Mesendoderm (in vitro differentiated cells): ENCODE measurements around the gene RELCH.
A peak's percentile ranks its signal among the peaks of the same experiment; 100 is the strongest.

Experiments
- DNase-seq: peaks from one replicate; pipeline ENCODE4 v3.0.0; 2013
- H2AK5ac ChIP-seq: 2 replicates; pipeline ENCODE4 v1.6.1; 2013; ENCODE audit warnings: low read length, inconsistent platforms
- H2BK120ac ChIP-seq: 2 replicates; pipeline ENCODE4 v1.6.1; 2013; ENCODE audit warnings: low read depth, mild to moderate bottlenecking, low read length, moderate library complexity, mixed read lengths
- H2BK15ac ChIP-seq: replicated peaks from 2 replicates; pipeline ENCODE4 v1.6.1; 2013; ENCODE audit warnings: low read depth, mild to moderate bottlenecking, moderate library complexity
- H2BK5ac ChIP-seq: 2 replicates; pipeline ENCODE4 v1.6.1; 2013; ENCODE audit warnings: low read length, inconsistent platforms
- H3K18ac ChIP-seq: 2 replicates; pipeline ENCODE4 v1.6.1; 2013; ENCODE audit warnings: mild to moderate bottlenecking, low read length, mixed read lengths
- H3K23ac ChIP-seq: one replicate; pipeline ENCODE4 v1.6.1; 2013; ENCODE audit warnings: low read length
- H3K27ac ChIP-seq: 2 replicates; pipeline ENCODE4 v1.5.1; 2013; ENCODE audit warnings: low read depth, mild to moderate bottlenecking, inconsistent platforms, low read length, moderate library complexity
- H3K27me3 ChIP-seq: 2 replicates; pipeline ENCODE4 v1.6.1; 2013; ENCODE audit warnings: low read length, control low read depth, mild to moderate bottlenecking, inconsistent platforms; ENCODE audit not compliant: insufficient read depth, poor library complexity
- H3K36me3 ChIP-seq: 2 replicates; pipeline ENCODE4 v1.6.1; 2013; ENCODE audit warnings: low read length, inconsistent platforms; ENCODE audit not compliant: control insufficient read depth, insufficient read depth
- H3K4ac ChIP-seq: one replicate; pipeline ENCODE4 v1.6.1; 2013; ENCODE audit warnings: low read depth, mild to moderate bottlenecking, low read length, moderate library complexity
- H3K4me1 ChIP-seq: 2 replicates; pipeline ENCODE4 v1.6.1; 2013; ENCODE audit warnings: low read depth, low read length, inconsistent platforms; ENCODE audit not compliant: control insufficient read depth
- H3K4me2 ChIP-seq: 2 replicates; pipeline ENCODE4 v1.6.1; 2013; ENCODE audit warnings: low read length
- H3K4me3 ChIP-seq: 2 replicates; pipeline ENCODE4 v1.5.1; 2013; ENCODE audit warnings: mild to moderate bottlenecking, low read length
- H3K56ac ChIP-seq: one replicate; pipeline ENCODE4 v1.6.1; 2013; ENCODE audit warnings: low read length
- H3K79me1 ChIP-seq: 2 replicates; pipeline ENCODE4 v1.6.1; 2013; ENCODE audit warnings: low read length, inconsistent platforms
- H3K79me2 ChIP-seq: 2 replicates; pipeline ENCODE4 v1.6.1; 2013; ENCODE audit warnings: mild to moderate bottlenecking, low read length; ENCODE audit not compliant: control insufficient read depth, insufficient read depth
- H3K9ac ChIP-seq: 2 replicates; pipeline ENCODE4 v1.6.1; 2013; ENCODE audit warnings: low read length, inconsistent platforms
- H4K5ac ChIP-seq: one replicate; pipeline ENCODE4 v1.6.1; 2013; ENCODE audit warnings: low read length
- H4K8ac ChIP-seq: one replicate; pipeline ENCODE4 v1.6.1; 2013; ENCODE audit warnings: low read depth, mild to moderate bottlenecking, control low read depth, low read length, moderate library complexity
- WGBS: extraction: QIAGEN DNeasy Blood & Tissue Kit; methylation state at CpG from one replicate; pipeline ENCODE4 v1.1.7; 2013; ENCODE audit warnings: low lambda C conversion rate, missing lambda C conversion rate; ENCODE audit not compliant: insufficient coverage; ENCODE audit errors: extremely low coverage; 5-methylcytosine and 5-hydroxymethylcytosine counted together

RELCH gene

GRCh38 chr18:62326646-62327348 lies 139.7 kb downstream of the RELCH start:
- no peak overlapping the region for H3K27ac ChIP-seq
- no peak overlapping the region for H4K8ac ChIP-seq
- no CpG with 5 or more reads among the region's 12 CpGs for WGBS
- no peak overlapping the region for H2BK5ac ChIP-seq
- H3K4me3 ChIP-seq = peak overlapping the region; percentile 64
- peaks cover 31% of the 10 kb centered on the region for H3K4me1 ChIP-seq
- H3K4ac ChIP-seq = no peak overlapping the region
- peak overlapping the region; percentile 42 for H3K4me2 ChIP-seq
- no peak overlapping the region for H4K5ac ChIP-seq
- no peak overlapping the region for H3K18ac ChIP-seq
- no peak overlapping the region for H2AK5ac ChIP-seq
- peak; percentile 72 for DNase-seq
- no peak overlapping the region for H2BK15ac ChIP-seq
- H3K9ac ChIP-seq = peak overlapping the region; percentile 74
- H3K56ac ChIP-seq = peak overlapping the region; percentile 80
- no peak overlapping the region for H2BK120ac ChIP-seq
- no peak overlapping the region for H3K23ac ChIP-seq
- peaks cover 12% of the 10 kb centered on the region for H3K79me2 ChIP-seq
- peaks cover 5% of the 10 kb centered on the region for H3K79me1 ChIP-seq
- H3K27me3 ChIP-seq = no peaks in the 10 kb centered on the region
- no peaks in the 10 kb centered on the region for H3K36me3 ChIP-seq

GRCh38 chr18:62327977-62328376 lies 140.9 kb downstream of the RELCH start:
- Histone ChIP-seq H2BK15ac (no peak overlapping the region), H3K4me2 (no peak overlapping the region), H2AK5ac (no peak overlapping the region), H3K27me3 (no peaks in the 10 kb centered on the region), H2BK5ac (no peak overlapping the region), H4K5ac (no peak overlapping the region), H4K8ac (no peak overlapping the region), H3K4me1 (peaks cover 31% of the 10 kb centered on the region), H3K79me2 (peaks cover 12% of the 10 kb centered on the region), H3K23ac (no peak overlapping the region), H3K27ac (no peak overlapping the region), H2BK120ac (no peak overlapping the region), H3K4ac (no peak overlapping the region), H3K36me3 (no peaks in the 10 kb centered on the region), H3K4me3 (no peak overlapping the region), H3K9ac (no peak overlapping the region), H3K79me1 (peaks cover 6% of the 10 kb centered on the region), H3K18ac (no peak overlapping the region), H3K56ac (no peak overlapping the region)
- no CpG with 5 or more reads among the region's 7 CpGs for WGBS
- peak; percentile 83 for DNase-seq

- Histone ChIP-seq H3K4me2 (no peak overlapping the region), H3K18ac (peak overlapping the region; percentile 35), H3K79me2 (peaks cover 12% of the 10 kb centered on the region), H3K36me3 (no peaks in the 10 kb centered on the region), H2AK5ac (peak overlapping the region; percentile 35), H3K4me3 (no peak overlapping the region), H3K79me1 (peaks cover 9% of the 10 kb centered on the region), H3K9ac (no peak overlapping the region), H3K4me1 (peaks cover 31% of the 10 kb centered on the region), H2BK15ac (no peak overlapping the region), H3K27me3 (no peaks in the 10 kb centered on the region), H2BK120ac (no peak overlapping the region), H2BK5ac (peak overlapping the region; percentile 16), H4K8ac (no peak overlapping the region), H3K27ac (no peak overlapping the region), H3K56ac (peak overlapping the region; percentile 68), H3K23ac (peak overlapping the region; percentile 20), H3K4ac (peak overlapping the region; percentile 73), H4K5ac (no peak overlapping the region)
- no CpG with 5 or more reads among the region's 6 CpGs for WGBS
- no peak for DNase-seq
These were observed 141.8 kb downstream of the RELCH start for GRCh38 chr18:62328586-62329525.

- peak overlapping the region; percentile 67 for H3K23ac ChIP-seq
- peak overlapping the region; percentile 64 for H3K18ac ChIP-seq
- no peak overlapping the region for H2BK15ac ChIP-seq
- H2BK5ac ChIP-seq = no peak overlapping the region
- no peak overlapping the region for H2BK120ac ChIP-seq
- H3K9ac ChIP-seq = no peak overlapping the region
- peaks cover 15% of the 10 kb centered on the region for H3K79me2 ChIP-seq
- WGBS = no CpG with 5 or more reads among the region's 15 CpGs
- H3K27me3 ChIP-seq = no peaks in the 10 kb centered on the region
- H4K5ac ChIP-seq = no peak overlapping the region
- no peak overlapping the region for H3K4ac ChIP-seq
- H3K4me1 ChIP-seq = peaks cover 26% of the 10 kb centered on the region
- no peak overlapping the region for H3K4me2 ChIP-seq
- H2AK5ac ChIP-seq = peak overlapping the region; percentile 16
- H3K4me3 ChIP-seq = no peak overlapping the region
- H3K36me3 ChIP-seq = no peaks in the 10 kb centered on the region
- H3K56ac ChIP-seq = peak overlapping the region; percentile 63
- H4K8ac ChIP-seq = no peak overlapping the region
- no peak overlapping the region for H3K27ac ChIP-seq
- peak; percentile 58 for DNase-seq
- H3K79me1 ChIP-seq = peaks cover 12% of the 10 kb centered on the region
These were observed 142.8 kb downstream of the RELCH start for GRCh38 chr18:62329691-62330454.

GRCh38 chr18:62330650-62331049 lies 143.6 kb downstream of the RELCH start:
- Histone ChIP-seq H3K4ac (no peak overlapping the region), H3K79me1 (peaks cover 12% of the 10 kb centered on the region), H3K18ac (peak overlapping the region; percentile 64), H4K5ac (no peak overlapping the region), H3K4me1 (peaks cover 26% of the 10 kb centered on the region), H3K23ac (no peak overlapping the region), H3K36me3 (no peaks in the 10 kb centered on the region), H3K27me3 (no peaks in the 10 kb centered on the region), H3K27ac (no peak overlapping the region), H3K9ac (no peak overlapping the region), H3K4me3 (no peak overlapping the region), H3K79me2 (peaks cover 15% of the 10 kb centered on the region), H2AK5ac (no peak overlapping the region), H3K4me2 (no peak overlapping the region), H2BK5ac (no peak overlapping the region), H2BK120ac (no peak overlapping the region), H4K8ac (no peak overlapping the region), H2BK15ac (no peak overlapping the region), H3K56ac (peak overlapping the region; percentile 44)
- DNase-seq = no peak
- no CpG with 5 or more reads among the region's 7 CpGs for WGBS
